Measurements from ENCODE around the gene TCERG1.

The TCERG1 gene

DNA sequence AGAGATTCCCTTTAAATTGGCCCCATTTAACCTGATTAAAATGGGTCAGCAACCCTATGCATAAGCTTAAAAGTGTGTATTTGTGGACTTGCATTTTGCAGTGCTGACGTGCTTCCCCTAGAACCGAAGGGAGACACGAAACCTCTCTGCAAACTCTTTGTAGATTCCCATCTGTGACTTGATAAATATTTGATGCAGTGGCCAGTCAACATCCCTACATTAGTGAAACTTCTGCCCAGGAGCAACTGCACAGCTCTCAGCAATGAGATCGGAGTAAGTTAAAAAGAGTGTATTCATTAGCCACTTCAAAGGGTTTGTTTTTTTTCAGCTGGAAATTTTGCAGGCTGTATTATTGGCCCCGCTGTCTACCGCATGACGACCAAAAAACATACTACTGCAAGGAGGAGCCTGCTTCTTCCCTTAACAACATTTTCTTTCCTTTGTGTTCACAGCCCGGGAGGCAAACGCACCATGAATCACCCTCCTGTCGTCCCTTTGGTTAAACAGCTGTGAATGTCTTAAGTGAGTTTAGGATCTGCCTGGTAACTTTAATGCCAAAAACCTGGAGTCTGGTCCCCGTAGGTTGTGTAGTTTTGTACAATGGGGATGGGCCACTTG lies 38.0 kb upstream of the TCERG1 start:
- in situ Hi-C loops (cut with MboI; ENCODE audit: low sequenced_read_pairs, unreplicated experiment), result no loop called here
- TF ChIP-seq CTCF (IDR thresholded peaks at IDR 0.05; ENCODE audit: borderline replicate concordance, control extremely low read depth, extremely low read depth, insufficient read depth, missing control alignments), result no peak
- no peak for DNase-seq (ENCODE audit: low spot score)

GRCh38 chr5:146410272-146410671 lies 36.9 kb upstream of the TCERG1 start:
- no peak for DNase-seq (ENCODE audit: low spot score)
- in situ Hi-C loops (cut with MboI; ENCODE audit: low sequenced_read_pairs, unreplicated experiment), result no loop called here
- no peak for TF ChIP-seq CTCF (IDR thresholded peaks at IDR 0.05; ENCODE audit: borderline replicate concordance, control extremely low read depth, extremely low read depth, insufficient read depth, missing control alignments)

- in situ Hi-C loops (cut with MboI; ENCODE audit: low sequenced_read_pairs, unreplicated experiment), result no loop called here
- no peak for TF ChIP-seq CTCF (IDR thresholded peaks at IDR 0.05; ENCODE audit: borderline replicate concordance, control extremely low read depth, extremely low read depth, insufficient read depth, missing control alignments)
- DNase-seq (ENCODE audit: low spot score), result no peak
These were observed 27.4 kb upstream of the TCERG1 start for GRCh38 chr5:146419696-146420095.

GRCh38 chr5:146425023-146425422 lies 22.1 kb upstream of the TCERG1 start:
- in situ Hi-C loops (cut with MboI; ENCODE audit: low sequenced_read_pairs, unreplicated experiment), result no loop called here
- DNase-seq (ENCODE audit: low spot score), result no peak
- no peak for TF ChIP-seq CTCF (IDR thresholded peaks at IDR 0.05; ENCODE audit: borderline replicate concordance, control extremely low read depth, extremely low read depth, insufficient read depth, missing control alignments)

DNA sequence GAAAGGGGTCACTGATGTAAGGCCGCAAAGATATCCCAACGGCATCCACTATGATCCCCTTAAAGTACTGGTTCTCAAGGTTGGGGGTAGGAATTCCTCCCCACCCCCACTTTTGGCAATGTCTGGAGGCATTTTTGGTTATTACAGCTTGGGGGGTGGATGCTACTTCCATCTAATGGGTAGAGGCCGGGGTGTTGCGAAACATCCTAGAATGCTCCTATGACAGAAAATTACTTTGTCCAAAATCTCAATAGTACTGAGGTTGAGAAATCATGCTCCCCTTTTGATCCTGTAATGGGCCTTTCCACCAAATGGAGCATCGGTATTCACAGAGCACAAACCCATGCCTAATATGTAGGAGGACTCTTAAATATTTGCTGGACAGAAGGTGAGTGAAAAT lies 20.8 kb upstream of the TCERG1 start:
- in situ Hi-C loops (cut with MboI; ENCODE audit: low sequenced_read_pairs, unreplicated experiment), result no loop called here
- no peak for TF ChIP-seq CTCF (IDR thresholded peaks at IDR 0.05; ENCODE audit: borderline replicate concordance, control extremely low read depth, extremely low read depth, insufficient read depth, missing control alignments)
- DNase-seq (ENCODE audit: low spot score), result no peak

- in situ Hi-C loops (cut with MboI; ENCODE audit: low sequenced_read_pairs, unreplicated experiment), result no loop called here
- peak; percentile 47 for TF ChIP-seq CTCF (IDR thresholded peaks at IDR 0.05; ENCODE audit: borderline replicate concordance, control extremely low read depth, extremely low read depth, insufficient read depth, missing control alignments)
- peak; percentile 55 for DNase-seq (ENCODE audit: low spot score)
These were observed 20.1 kb upstream of the TCERG1 start for GRCh38 chr5:146426853-146427618.

Data from GM13976 (cell line).